Kidney (tissue), 14 donors: ENCODE data around the gene PIH1D1. TPM values are rescaled to one million over a fixed set of nuclear protein-coding genes. Genes with fewer than 3 reads are reported as not detected.

Experiments
- DNase-seq, 5 donors: peaks; one replicate each; pipeline ENCODE4 v3.0.0-alpha.2; 2013 to 2020
- FAIRE-seq: peaks from 2 replicates; lab custom pipeline; 2012; peaks lifted over from hg19 to GRCh38; lab: Jason Lieb, UNC
- H3K27ac ChIP-seq, 2 donors: one replicate each; pipeline ENCODE4 v1.7.0; 2013; ENCODE audit warnings: low read depth in 2 of 2, low read length in 2 of 2, inconsistent platforms in 1 of 2
- H3K27me3 ChIP-seq: one replicate; pipeline ENCODE4 v1.7.1; 2013; ENCODE audit warnings: low read length, inconsistent platforms; ENCODE audit not compliant: control insufficient read depth, insufficient read depth
- H3K36me3 ChIP-seq, 3 donors: one replicate each; pipeline versions ENCODE4 v1.7.0 to v1.7.1; 2013; ENCODE audit warnings: low read length in 3 of 3, control low read depth in 1 of 3, inconsistent platforms in 1 of 3; ENCODE audit not compliant: insufficient read depth in 3 of 3, control insufficient read depth in 2 of 3
- H3K4me1 ChIP-seq, 3 donors: one replicate each; pipeline versions ENCODE4 v1.7.0 to v1.7.1; 2013; ENCODE audit warnings: low read length in 3 of 3, inconsistent platforms in 1 of 3, low read depth in 1 of 3; ENCODE audit not compliant: control insufficient read depth in 2 of 3, insufficient read depth in 2 of 3
- H3K4me3 ChIP-seq, 3 donors: one replicate each; pipeline versions ENCODE4 v1.7.0 to v1.8.1; 2013; ENCODE audit warnings: low read length in 3 of 3, control low read depth in 1 of 3, inconsistent platforms in 1 of 3
- H3K9ac ChIP-seq, 3 donors: one replicate each; pipeline versions ENCODE4 v1.7.0 to v1.7.1; 2013; ENCODE audit warnings: low read length in 3 of 3, control low read depth in 1 of 3, inconsistent platforms in 1 of 3
- H3K9me3 ChIP-seq, 3 donors: one replicate each; pipeline versions ENCODE4 v1.7.0 to v1.7.1; 2013; ENCODE audit warnings: low read length in 3 of 3, control low read depth in 1 of 3, inconsistent platforms in 1 of 3; ENCODE audit not compliant: control insufficient read depth in 2 of 3, insufficient read depth in 1 of 3
- intact Hi-C: fragments of 100-400 bp; cut with DNase I; formaldehyde crosslinking; loops from one replicate; pipeline ENCODE4 v1.11.1; 2022
- polyA plus RNA-seq: library from polyadenylated mRNA; stranded (reverse); fragments of 350-450 nt; fragmentation: Illumina TruSeq; extraction: RNeasy Lipid Tissue Mini Kit (QIAGEN cat#74804); gene quantifications from one replicate; pipeline ENCODE4 v1.2.3, GENCODE V29; 2014; ENCODE audit warnings: low read depth, low replicate concordance; ENCODE audit not compliant: insufficient read depth
- total RNA-seq: library from RNA; stranded (reverse); fragmentation: NEBNext Ultra II Directional; extraction: Animal tissue kit (Norgen Biotek cat#: 25700); gene quantifications from one replicate; pipeline ENCODE4 v1.2.1, GENCODE V29; 2021
- TF ChIP-seq, protein P1 (sequence below): IDR thresholded peaks from 3 replicates; pipeline ENCODE4 v1.5.1; 2012; ENCODE audit warnings: mild to moderate bottlenecking, moderate library complexity, borderline replicate concordance; ENCODE audit not compliant: insufficient read depth; ENCODE audit errors: extremely low read depth
- donor health status: control.
- donor health status: control.
- donor health status: control.
- donor health status: control.
- donor health status: control.
- donor health status: DM: yes; HTN: yes; CAD: no.
- donor health status: Normal renal cell carcinoma (clear cell type).

Gene PIH1D1
- total and polyA plus RNA-seq, 2 donors from 2014 or later: 74.0 to 97.2 TPM

DNA sequence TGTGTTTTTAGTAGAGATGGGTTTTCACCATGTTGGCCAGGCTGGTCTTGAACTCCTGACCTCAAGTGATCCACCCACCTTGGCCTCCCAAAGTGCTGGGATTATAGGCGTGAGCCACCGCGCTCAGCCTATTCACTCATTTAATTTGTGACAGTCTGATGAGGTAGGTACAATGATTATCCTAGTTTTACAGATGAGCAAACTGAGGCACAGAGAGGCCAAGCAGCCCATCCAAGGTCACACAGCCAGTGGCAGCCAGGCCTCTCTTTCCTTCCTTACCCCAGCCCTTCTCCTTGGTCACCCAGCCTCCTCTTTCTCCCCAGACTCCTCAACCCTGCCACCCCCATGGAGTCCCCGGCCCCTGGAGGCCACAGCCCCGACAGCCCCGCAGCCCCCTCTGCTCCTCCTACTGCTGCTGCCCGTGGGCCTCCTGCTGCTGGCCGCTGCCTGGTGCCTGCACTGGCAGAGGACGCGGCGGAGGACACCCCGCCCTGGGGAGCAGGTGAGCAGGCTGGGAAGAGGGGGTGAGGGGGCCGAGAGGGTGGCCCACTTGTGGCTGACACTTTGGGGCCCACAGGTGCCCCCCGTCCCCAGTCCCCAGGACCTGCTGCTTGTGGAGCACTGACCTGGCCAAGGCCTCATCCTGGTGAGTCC lies 28.5 kb upstream of the PIH1D1 start:
- Histone ChIP-seq H3K9ac (no peak overlapping the region), H3K27ac (no peak overlapping the region), H3K9me3 (no peaks in the 10 kb centered on the region), H3K4me1 (no peaks in the 10 kb centered on the region), H3K27me3 (no peaks in the 10 kb centered on the region), H3K4me3 (no peak overlapping the region), H3K36me3 (no peaks in the 10 kb centered on the region)
- no peak for FAIRE-seq
- intact Hi-C loops: no loop called here
- no peak for DNase-seq
- TF ChIP-seq, protein P1, sequence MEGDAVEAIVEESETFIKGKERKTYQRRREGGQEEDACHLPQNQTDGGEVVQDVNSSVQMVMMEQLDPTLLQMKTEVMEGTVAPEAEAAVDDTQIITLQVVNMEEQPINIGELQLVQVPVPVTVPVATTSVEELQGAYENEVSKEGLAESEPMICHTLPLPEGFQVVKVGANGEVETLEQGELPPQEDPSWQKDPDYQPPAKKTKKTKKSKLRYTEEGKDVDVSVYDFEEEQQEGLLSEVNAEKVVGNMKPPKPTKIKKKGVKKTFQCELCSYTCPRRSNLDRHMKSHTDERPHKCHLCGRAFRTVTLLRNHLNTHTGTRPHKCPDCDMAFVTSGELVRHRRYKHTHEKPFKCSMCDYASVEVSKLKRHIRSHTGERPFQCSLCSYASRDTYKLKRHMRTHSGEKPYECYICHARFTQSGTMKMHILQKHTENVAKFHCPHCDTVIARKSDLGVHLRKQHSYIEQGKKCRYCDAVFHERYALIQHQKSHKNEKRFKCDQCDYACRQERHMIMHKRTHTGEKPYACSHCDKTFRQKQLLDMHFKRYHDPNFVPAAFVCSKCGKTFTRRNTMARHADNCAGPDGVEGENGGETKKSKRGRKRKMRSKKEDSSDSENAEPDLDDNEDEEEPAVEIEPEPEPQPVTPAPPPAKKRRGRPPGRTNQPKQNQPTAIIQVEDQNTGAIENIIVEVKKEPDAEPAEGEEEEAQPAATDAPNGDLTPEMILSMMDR: no peak

DNA sequence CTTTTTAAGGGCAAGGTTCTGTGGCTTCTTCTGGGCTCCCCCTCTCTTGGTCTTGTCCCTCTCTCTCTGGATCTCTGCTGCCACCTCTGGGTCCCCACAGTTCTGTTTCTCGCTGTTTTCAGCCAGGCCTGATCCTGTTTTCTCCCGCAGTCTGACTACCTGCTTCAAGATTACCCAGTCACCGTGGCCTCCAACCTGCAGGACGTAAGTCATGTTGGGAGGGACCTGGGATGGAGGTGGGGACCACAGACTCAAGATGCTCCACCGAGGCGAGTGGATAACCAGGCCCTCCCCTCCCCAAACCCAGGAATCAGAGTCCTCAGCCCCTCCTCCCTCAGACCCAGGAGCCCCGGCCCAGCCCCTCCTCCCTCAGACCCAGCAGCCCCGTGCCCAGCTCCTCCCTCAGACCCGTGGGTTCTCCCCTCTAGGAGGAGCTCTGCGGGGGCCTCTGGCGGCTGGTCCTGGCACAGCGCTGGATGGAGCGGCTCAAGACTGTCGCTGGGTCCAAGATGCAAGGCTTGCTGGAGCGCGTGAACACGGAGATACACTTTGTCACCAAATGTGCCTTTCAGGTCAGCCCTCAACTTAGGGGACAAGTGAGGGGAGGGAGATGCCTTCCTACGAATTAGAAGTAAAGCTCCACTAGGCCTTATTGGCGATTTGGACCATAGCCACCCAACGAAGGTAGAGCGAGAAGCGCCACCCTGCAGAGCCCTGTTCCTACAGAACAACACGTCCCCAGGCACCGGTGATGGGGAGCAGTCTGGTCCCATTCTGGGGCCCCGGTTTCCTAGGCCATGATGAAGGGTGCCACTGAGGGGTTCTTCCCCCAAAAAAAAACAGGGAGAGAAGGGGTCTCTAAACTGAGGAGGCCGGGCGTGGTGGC lies 24.6 kb upstream of the PIH1D1 start:
- no peaks in the 10 kb centered on the region for H3K9me3 ChIP-seq
- FAIRE-seq: no peak
- intact Hi-C loops: no loop called here
- H3K27ac ChIP-seq: no peak overlapping the region
- no peaks in the 10 kb centered on the region for H3K36me3 ChIP-seq
- TF ChIP-seq, protein P1: peak; percentile 22
- peaks cover 0 to 9% (median 0%) of the 10 kb centered on the region in 3 donors for H3K4me1 ChIP-seq
- peak in 4 of 5 donors; percentile 85 to 91 (median 87) for DNase-seq
- H3K27me3 ChIP-seq: no peaks in the 10 kb centered on the region
- H3K4me3 ChIP-seq: no peak overlapping the region
- H3K9ac ChIP-seq: no peak overlapping the region

DNA sequence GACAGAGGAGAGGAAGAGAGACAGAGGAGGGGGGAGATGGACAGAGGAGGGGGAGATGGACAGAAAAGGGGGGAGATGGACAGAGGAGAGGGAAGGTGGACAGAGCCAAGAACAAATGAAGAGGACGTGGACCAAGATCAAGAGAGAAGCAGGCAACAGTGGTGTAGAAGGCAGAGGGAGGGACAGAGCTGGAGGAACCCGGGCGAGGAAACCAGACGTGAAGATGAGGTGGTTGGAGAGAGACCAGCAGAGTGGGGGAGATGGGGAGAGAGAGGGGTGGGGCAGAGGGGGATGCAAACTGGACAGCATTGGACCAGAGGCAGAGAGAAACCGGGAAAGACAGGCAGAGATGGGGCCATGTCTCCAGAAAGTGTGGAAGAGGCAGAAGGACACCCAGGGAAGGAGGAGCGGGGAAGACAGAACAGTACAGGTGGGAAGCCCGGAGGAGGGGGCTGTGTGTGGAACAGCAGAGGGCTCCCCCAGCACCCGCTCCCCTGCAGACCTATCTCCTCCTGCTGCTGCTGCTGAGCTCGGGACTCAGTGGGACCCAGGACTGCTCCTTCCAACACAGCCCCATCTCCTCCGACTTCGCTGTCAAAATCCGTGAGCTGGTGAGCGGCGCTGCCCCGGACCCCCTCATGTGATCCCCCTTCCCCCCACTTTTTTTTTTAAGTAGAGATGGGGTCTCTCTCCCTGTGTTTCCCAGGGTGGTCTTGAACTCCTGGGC lies 23.7 kb upstream of the PIH1D1 start:
- intact Hi-C loops: no loop called here
- Histone ChIP-seq H3K36me3 (no peaks in the 10 kb centered on the region), H3K27me3 (no peaks in the 10 kb centered on the region), H3K9ac (peak overlapping the region in 1 of 3 donors; percentile 86), H3K27ac (no peak overlapping the region), H3K4me1 (peaks cover 0 to 9% (median 0%) of the 10 kb centered on the region in 3 donors), H3K9me3 (no peaks in the 10 kb centered on the region), H3K4me3 (no peak overlapping the region)
- TF ChIP-seq, protein P1: no peak
- no peak for FAIRE-seq
- peak in 1 of 5 donors; percentile 10 for DNase-seq
